H1 (cell line): ENCODE results near the gene DUSP2. TPM values are rescaled to one million over a fixed set of nuclear protein-coding genes. Genes with fewer than 3 reads are reported as not detected.

Source experiments
- ATF3 ChIP-seq: IDR thresholded peaks from 2 replicates; pipeline ENCODE4 v1.6.1; 2011; ENCODE audit warnings: low read depth, mild to moderate bottlenecking, low read length; ENCODE audit not compliant: insufficient read depth
- CREB1 ChIP-seq: IDR thresholded peaks from 2 replicates; pipeline ENCODE4 v1.6.1; 2012; ENCODE audit warnings: inconsistent platforms
- MAFK ChIP-seq: IDR thresholded peaks from 2 replicates; pipeline ENCODE4 v1.6.1; 2012; ENCODE audit warnings: low read depth, mild to moderate bottlenecking, improper control_type of control experiment, low read length
- polyA plus RNA-seq, 7 experiments: library from polyadenylated mRNA; depleted of rRNA in 3 of 7; stranded (reverse) in 5 of 7; unstranded in 2 of 7; fragments of >200 nt in 5 of 7; fragments of 200-250 nt in 2 of 7; gene quantifications; 1 replicate in 5 of 7; 2 replicates in 1 of 7; 4 replicates in 1 of 7; pipeline versions ENCODE4 v1.2.1 to v1.2.3, GENCODE V29; 2011 to 2013; ENCODE audit warnings: missing spikeins in 2 of 7, mixed read lengths in 2 of 7
- total RNA-seq: library from RNA; stranded (reverse); fragmentation: NEBNext Ultra II Directional; extraction: Animal tissue kit (Norgen Biotek cat#: 25700); gene quantifications from 2 replicates; pipeline ENCODE4 v1.2.1, GENCODE V29; 2021

DUSP2 gene
- total and polyA plus RNA-seq, 2 of the 8 experiments (the other 6 are each of a cell fraction or from before 2014, with no cell fraction given): 10.1 to 10.4 TPM

GRCh38 chr2:96111257-96111640 is 34.0 kb downstream of the DUSP2 start (continued):
- TF ChIP-seq ATF3 (no peak), MAFK (no peak), CREB1 (no peak)
- TF ChIP-seq, all 59 proteins: peak for 0
